ENCODE data around the gene MYRIP.

GRCh38 chr3:40228792-40229350 is 419.5 kb downstream of the MYRIP start:
- TF ChIP-seq ZNF274 (IDR thresholded peaks at IDR 0.05; ENCODE audit: low read depth, low read length) (no peak), YY1 (IDR thresholded peaks at IDR 0.05; ENCODE audit: insufficient read depth, insufficient read length) (no peak), SUZ12 (IDR thresholded peaks at IDR 0.05; ENCODE audit: extremely low read depth, insufficient read depth, insufficient read length) (no peak)
